ENCODE data around the gene LIN7B. TPM values are rescaled to one million over a fixed set of nuclear protein-coding genes. Genes with fewer than 3 reads are reported as not detected.

LIN7B gene
- total and polyA plus RNA-seq, 2 of the 13 experiments (the other 11 are each of a cell fraction or from before 2014, with no cell fraction given), result 5.3 to 7.6 TPM

DNA sequence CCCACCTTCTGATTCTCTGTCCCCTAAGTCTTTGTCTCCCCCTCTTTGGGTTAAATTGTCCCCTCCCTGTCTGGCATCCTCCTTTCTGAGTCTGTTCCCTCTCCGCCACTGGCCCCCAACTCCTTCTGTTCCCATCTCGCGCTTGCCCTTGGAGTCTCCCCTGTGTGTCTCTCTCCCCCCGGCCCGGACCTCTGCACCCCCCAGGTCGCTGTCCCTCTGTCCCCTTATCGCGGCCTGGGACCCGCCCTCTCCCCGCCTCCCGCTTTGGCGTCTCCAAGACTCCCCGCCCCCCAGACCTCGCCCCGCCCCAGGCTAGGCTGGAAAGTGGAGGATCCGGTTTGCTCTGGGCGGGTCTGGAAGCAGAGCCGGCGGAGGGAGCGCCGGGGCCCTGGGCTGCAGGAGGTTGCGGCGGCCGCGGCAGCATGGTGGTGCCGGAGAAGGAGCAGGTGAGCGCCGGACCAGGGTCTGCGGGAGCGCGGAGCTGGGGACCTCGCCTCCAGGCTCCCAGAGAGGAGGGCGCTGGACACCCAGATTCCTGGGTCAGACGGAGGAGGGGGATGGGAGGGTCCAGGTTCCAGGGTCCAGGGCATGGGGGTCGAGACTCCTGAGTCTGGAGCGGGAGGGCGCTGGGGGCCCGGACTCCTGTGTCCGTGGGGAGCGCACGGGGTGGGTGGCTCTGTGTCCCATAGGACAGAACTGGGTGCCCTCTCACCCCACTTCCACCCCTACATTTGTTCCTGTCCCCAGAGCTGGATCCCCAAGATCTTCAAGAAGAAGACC lies 43.5 kb downstream of the LIN7B start, which contains the start of gene TRPM4 (continued):
- TF ChIP-seq ZFP36 (IDR thresholded peaks at IDR 0.05; ENCODE audit: borderline replicate concordance, low read depth, low read length, partially characterized antibody), result no peak
- TF ChIP-seq ZKSCAN1 (IDR thresholded peaks at IDR 0.05; ENCODE audit: low read length), result no peak
- TF ChIP-seq FOXJ3 (CRISPR knock-in tag; IDR thresholded peaks at IDR 0.05; ENCODE audit: borderline replicate concordance), result no peak
- no peak for TF ChIP-seq LCORL (IDR thresholded peaks at IDR 0.05)
- TF ChIP-seq LCORL (CRISPR knock-in tag; IDR thresholded peaks at IDR 0.05), result peak; percentile 31; the same call in 1 of the 2 replicates
- TF ChIP-seq SMYD3 (CRISPR knock-in tag; IDR thresholded peaks at IDR 0.05), result no peak
- TF ChIP-seq TEAD2 (CRISPR knock-in tag; IDR thresholded peaks at IDR 0.05), result no peak
- TF ChIP-seq ZNF468 (CRISPR knock-in tag; IDR thresholded peaks at IDR 0.05), result no peak
- TF ChIP-seq PCBP1 (IDR thresholded peaks at IDR 0.05; ENCODE audit: borderline replicate concordance, low read depth, low read length), result 0 out of 2 replicates have a peak, but pooled peaks have one; percentile 31
- TF ChIP-seq ZNF235 (CRISPR knock-in tag; IDR thresholded peaks at IDR 0.05; ENCODE audit: borderline replicate concordance), result no peak
- no peak for TF ChIP-seq HMGA1 (CRISPR knock-in tag; conservative IDR thresholded peaks at IDR 0.05)
- no peak for TF ChIP-seq SNAPC2 (CRISPR knock-in tag; IDR thresholded peaks at IDR 0.05)
- TF ChIP-seq ZNF292 (CRISPR knock-in tag; IDR thresholded peaks at IDR 0.05; ENCODE audit: borderline replicate concordance, low read depth), result peak; percentile 34; the same call in 1 of the 2 replicates
- TF ChIP-seq, protein P1, sequence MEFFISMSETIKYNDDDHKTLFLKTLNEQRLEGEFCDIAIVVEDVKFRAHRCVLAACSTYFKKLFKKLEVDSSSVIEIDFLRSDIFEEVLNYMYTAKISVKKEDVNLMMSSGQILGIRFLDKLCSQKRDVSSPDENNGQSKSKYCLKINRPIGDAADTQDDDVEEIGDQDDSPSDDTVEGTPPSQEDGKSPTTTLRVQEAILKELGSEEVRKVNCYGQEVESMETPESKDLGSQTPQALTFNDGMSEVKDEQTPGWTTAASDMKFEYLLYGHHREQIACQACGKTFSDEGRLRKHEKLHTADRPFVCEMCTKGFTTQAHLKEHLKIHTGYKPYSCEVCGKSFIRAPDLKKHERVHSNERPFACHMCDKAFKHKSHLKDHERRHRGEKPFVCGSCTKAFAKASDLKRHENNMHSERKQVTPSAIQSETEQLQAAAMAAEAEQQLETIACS (CRISPR knock-in tag; IDR thresholded peaks at IDR 0.05), result no peak
- TF ChIP-seq GATAD2A (CRISPR knock-in tag; IDR thresholded peaks at IDR 0.05), result 0 out of 2 replicates have a peak, but pooled peaks have one; percentile 10
- TF ChIP-seq, protein P2, sequence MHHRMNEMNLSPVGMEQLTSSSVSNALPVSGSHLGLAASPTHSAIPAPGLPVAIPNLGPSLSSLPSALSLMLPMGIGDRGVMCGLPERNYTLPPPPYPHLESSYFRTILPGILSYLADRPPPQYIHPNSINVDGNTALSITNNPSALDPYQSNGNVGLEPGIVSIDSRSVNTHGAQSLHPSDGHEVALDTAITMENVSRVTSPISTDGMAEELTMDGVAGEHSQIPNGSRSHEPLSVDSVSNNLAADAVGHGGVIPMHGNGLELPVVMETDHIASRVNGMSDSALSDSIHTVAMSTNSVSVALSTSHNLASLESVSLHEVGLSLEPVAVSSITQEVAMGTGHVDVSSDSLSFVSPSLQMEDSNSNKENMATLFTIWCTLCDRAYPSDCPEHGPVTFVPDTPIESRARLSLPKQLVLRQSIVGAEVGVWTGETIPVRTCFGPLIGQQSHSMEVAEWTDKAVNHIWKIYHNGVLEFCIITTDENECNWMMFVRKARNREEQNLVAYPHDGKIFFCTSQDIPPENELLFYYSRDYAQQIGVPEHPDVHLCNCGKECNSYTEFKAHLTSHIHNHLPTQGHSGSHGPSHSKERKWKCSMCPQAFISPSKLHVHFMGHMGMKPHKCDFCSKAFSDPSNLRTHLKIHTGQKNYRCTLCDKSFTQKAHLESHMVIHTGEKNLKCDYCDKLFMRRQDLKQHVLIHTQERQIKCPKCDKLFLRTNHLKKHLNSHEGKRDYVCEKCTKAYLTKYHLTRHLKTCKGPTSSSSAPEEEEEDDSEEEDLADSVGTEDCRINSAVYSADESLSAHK (CRISPR knock-in tag; IDR thresholded peaks at IDR 0.05; ENCODE audit: borderline replicate concordance), result no peak
- TF ChIP-seq PHF5A (CRISPR knock-in tag; IDR thresholded peaks at IDR 0.05; ENCODE audit: low read depth, unreplicated experiment), result no peak
- TF ChIP-seq NAIF1 (CRISPR knock-in tag; IDR thresholded peaks at IDR 0.05; ENCODE audit: borderline replicate concordance), result no peak
- peak; percentile 27; the same call in 1 of the 2 replicates for TF ChIP-seq YEATS4 (CRISPR knock-in tag; IDR thresholded peaks at IDR 0.05; ENCODE audit: borderline replicate concordance)
- TF ChIP-seq ZNF768 (CRISPR knock-in tag; IDR thresholded peaks at IDR 0.05), result peak; percentile 38; the same call in 1 of the 2 replicates
- no peak for TF ChIP-seq SOX6 (IDR thresholded peaks at IDR 0.05)
- peak; percentile 19; the same call in 1 of the 2 replicates for TF ChIP-seq SOX6 (CRISPR knock-in tag; IDR thresholded peaks at IDR 0.05)
- TF ChIP-seq, protein P3, sequence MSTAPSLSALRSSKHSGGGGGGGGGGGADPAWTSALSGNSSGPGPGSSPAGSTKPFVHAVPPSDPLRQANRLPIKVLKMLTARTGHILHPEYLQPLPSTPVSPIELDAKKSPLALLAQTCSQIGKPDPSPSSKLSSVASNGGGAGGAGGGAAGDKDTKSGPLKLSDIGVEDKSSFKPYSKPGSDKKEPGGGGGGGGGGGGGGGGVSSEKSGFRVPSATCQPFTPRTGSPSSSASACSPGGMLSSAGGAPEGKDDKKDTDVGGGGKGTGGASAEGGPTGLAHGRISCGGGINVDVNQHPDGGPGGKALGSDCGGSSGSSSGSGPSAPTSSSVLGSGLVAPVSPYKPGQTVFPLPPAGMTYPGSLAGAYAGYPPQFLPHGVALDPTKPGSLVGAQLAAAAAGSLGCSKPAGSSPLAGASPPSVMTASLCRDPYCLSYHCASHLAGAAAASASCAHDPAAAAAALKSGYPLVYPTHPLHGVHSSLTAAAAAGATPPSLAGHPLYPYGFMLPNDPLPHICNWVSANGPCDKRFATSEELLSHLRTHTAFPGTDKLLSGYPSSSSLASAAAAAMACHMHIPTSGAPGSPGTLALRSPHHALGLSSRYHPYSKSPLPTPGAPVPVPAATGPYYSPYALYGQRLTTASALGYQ (CRISPR knock-in tag; IDR thresholded peaks at IDR 0.05), result peak; percentile 41; the same call in 1 of the 2 replicates
- TF ChIP-seq ZNF780A (CRISPR knock-in tag; IDR thresholded peaks at IDR 0.05), result no peak

Measured in HepG2 (cell line).